OCI-LY3 (cell line): ENCODE measurements around the gene RABAC1.

Experiments used
- CTCF ChIP-seq: fragments of 200-600, 300-600 bp; sonication (generic); IDR thresholded peaks from 2 replicates; pipeline ENCODE4 v1.5.1; 2014; ENCODE audit warnings: antibody characterized with exemption, low read length, low read depth
- EZH2phosphoT487 ChIP-seq: fragments of 200-600 bp; shearing (Covaris generic); IDR thresholded peaks from 2 replicates; pipeline ENCODE4 v1.6.1; 2018; ENCODE audit warnings: antibody characterized with exemption, mixed run types, low read depth

DNA sequence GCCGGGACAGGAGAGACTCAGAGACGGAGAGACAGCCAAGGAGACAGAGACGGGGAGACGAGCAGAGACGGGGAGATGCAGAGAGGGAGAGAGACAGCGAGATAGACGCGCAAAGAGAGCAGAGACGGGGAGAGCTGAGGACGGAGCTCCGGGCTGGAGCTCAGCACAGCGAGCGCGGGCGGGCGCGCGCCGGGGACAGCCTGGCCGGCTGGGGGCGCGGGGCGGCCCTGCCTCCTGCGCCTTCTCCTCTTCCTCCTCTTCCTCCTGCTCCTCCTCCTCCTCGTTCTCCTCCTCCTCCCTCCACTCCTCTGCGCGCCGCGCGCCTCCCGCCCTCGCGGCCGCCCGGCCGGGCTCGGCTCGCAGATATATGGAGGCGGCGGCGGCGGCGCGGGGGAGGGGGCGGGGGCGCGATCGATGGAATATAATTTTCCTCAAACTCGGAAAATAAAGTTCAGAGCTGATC is 30.9 kb downstream of the RABAC1 start, which contains the start of gene ERFL:
- TF ChIP-seq CTCF = peak; percentile 33
- no peak for TF ChIP-seq EZH2phosphoT487
